T-helper 1 cell (primary cell): ENCODE results near the gene SLC30A10.
"Not testable (repeated sequence)": the region's sequence is repeated elsewhere in the genome, so short reads cannot be mapped to it uniquely, and the experiment has no call there.

Source experiments
- DNase-seq, 5 donors: peaks; one replicate each; pipeline ENCODE4 v3.0.0-alpha.2; 2012 to 2020

Gene SLC30A10

DNA sequence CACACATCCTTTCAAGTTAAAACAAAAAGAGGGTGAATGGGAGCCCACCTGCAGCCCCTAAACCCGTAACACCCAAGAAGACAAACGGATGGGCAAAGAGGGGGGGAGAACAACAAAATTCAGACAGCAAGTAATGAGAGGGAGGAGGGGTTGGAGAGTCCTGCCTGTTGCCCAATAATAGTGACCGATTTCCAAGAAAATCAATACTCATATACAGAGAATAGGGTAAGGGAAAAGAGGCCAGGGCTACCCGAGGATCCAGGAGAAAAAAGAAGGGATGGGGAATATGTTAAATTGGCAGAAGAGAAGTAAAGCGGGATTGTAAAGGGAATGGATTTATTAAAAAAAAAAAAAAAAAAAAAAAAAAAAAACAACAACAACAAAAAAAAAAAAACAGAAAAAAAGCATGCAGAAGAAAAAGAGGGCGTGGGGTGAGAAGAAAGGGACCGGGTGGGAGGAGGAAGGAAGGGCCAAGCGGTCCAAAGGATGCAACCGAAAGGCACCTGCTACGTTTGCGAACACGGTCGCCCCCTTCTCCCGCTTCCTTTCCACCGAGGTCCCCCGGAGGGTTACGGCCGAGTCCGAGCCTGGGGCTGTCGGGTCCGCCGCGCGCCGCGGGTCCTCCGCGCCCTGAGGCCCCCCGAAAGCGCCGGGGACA is 930 bp downstream of the SLC30A10 start:
- DNase-seq = no peak

DNA sequence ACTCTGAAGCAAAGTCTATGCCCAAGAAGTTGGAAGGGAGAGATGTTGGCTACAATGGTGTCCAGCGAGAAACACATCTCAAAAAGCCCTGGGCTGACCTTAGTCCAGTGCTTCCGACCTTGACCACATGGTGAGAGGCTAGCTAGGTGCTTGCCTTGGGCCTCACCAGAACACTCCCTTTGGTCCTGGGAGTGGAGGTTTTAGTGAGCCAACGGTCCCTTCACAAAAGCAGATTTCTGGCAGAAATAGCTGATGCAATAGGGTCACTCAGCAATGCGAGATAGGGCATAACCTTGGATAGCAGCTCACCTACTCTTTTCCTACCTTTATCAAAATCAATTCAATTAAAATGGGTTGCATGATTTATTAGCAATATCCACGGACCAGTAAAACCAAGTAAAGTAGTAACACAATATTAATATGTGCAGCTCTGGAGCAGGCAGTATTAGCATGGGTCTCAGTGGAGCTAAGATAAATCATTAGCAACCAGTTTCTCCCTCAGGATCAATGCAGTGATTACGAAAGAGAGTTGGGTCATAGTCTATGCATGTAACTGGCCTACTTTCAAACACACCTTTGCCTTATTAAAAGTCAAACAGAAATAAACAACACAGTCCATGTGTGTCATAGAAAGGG is 1.9 kb downstream of the SLC30A10 start:
- DNase-seq = no peak

DNA sequence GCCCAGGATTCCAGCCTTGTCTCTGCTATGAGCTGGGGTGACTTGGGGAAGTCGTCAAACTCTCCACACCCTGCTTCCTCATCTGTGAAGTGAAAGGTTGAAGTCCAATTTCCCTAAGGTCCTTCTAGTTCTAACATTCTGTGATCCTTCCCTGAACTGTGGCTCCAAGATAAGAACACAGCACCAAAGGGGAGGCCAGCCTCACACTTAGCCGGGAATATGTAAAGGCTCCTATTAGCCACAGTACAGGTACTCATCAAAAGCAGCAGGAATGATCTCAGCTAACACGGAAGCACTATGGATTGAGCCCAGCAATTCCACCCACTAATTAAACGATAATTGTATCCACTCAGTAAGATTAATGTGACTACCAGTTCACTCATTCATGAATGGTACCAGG is 4.0 kb downstream of the SLC30A10 start:
- DNase-seq = no peak

DNA sequence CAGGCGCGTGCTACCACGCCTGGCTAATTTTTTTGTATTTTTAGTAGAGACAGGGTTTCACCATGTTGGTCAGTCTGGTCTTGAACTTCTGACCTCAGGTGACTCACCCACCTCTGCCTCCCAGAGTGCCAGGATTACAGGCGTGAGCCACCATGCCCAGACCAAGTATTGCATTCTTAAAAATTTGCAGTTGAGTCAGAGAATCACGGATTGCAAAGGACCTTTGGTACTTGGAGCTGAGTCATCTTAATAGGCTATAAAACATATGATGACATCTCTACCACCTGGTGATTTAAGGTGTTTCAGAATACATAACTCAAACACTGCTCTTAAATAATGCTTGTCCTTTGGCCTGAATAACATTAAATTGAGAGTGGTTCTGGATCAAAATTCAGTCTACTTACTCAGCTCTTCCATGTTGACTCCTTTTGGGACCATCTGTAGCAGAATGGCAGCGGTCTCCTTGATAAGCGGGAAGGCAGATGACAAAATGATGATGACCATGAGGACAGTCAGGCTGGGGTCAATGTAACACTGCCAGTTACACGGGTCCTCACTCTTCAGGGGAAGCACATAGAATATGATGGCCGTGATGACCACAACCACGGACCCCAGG is 10.4 kb downstream of the SLC30A10 start:
- no peak for DNase-seq

DNA sequence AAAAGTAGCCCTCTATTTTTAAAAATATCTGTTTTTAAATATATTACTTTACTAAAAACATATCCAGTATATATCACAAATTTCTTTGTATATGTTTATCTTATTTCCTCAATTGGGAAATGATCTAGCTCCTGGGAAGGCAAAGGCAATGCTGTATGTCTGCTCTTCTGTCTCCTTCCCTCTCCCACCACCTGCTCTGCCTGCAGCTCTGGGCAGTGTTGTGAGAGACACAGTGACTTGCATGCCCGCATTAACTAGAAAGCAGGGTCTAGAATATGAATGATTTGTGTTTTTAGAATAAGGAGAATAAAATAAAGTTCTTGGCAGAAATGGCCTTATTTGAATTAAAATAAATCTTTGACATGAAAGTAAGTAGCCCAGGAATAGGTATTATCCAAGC is 11.1 kb downstream of the SLC30A10 start:
- no peak for DNase-seq

DNA sequence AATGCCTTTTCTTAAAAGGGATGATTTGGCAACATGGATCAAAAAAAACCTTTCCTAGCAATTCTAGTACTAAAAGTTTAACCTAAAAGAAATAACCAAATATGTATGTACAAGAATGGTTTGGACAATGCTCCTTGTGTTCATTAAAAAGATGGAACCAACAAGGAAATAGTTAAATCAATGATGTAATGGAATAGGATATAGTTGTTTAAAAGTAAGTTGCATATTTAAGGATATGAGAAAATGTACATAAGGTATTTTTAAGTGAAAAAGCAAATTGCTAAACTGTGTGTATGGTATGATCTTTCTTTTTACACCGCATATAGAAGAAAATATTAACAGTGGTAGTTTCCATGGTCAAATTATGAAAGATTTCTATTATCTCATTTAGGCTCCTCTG is 12.1 kb downstream of the SLC30A10 start:
- DNase-seq = no peak

DNA sequence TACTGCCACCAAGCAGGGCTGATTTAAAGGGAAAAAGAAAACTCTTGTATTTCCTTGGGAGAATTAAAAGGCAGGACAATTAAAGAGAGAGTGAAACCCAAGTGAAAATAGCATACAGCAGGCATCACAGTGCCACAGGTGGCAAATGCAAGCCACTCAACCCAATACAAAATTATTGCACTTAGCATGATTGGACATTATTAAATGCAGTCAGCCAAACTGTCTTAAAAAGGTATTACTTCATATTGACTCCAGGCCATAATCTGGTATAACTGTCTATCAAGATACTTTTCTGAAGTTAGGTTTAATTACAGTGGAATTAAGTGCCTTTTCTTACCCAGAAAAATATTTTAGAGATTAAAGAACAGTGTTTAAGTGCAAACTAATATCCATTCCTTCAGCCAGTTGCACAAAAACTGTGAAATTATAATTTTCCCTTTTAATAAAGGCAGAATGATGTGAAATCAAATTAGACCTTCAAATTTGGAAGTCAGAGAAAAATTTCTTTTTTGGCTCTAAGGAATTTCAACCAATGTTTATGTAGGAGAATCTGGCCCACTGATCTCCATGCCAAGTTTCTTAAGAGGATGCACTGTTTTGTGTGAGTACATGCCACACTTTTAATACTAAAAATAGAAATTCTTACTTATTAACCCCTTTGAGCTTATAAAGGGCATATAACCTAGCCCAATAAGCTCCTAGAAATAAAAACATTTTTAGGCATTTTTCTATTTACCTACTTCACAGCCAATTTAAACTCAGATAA is 15.2 kb downstream of the SLC30A10 start:
- no peak for DNase-seq

DNA sequence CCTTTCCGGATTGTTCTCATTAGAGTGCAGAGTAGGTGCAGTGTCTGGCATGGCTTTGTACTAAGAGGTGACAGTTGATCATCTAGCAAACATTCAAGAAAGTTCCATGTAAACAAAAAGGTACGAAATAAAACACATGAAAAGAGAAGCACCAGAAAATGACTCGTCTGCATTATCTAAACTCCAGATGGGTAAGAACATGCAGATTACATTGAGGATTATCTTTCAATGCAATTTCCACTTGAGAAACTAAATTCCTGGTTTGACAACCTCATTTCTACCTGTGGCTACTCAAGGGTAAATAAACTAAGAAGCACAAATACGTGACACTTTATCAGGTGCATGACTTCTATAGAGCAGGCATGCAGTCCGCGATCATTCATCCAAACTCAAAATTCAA is 17.6 kb downstream of the SLC30A10 start:
- no peak for DNase-seq

DNA sequence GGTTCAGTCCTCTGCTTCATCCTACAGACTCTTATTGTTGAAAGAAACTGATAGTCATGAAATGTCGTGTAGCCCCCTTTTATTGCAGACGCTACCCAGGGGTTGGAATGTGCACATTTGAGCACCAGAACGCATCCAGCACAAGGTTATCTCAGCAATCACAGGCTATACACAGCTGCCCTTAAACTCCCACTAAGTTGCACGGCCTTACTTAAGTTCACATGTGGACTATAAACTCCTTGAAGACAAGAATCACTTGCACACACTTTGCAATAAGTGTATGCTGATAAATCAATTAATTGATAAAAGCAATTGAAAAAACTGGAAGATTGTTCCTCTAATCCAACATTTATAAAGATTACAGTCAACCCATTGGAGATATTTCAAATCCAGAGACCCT is 18.9 kb downstream of the SLC30A10 start:
- no peak for DNase-seq

DNA sequence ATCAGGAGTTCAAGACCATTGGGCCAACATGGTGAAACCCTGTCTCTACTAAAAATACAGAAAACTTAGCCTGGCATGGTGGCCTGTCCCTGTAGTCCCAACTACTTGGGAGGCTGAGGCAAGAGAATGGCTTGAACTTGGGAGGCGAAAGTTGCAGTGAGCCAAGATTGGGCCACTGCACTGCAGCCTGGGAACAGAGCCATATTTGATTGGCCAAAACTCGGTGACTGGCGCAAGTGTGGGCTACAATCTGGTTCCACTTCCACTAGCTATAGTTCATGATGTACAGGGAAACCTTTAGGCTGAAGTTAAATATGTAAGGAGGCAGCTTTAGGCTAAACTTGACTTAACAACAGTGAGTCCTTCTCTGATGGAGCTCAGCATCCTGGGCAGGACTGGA is 20.2 kb downstream of the SLC30A10 start:
- no peak for DNase-seq

DNA sequence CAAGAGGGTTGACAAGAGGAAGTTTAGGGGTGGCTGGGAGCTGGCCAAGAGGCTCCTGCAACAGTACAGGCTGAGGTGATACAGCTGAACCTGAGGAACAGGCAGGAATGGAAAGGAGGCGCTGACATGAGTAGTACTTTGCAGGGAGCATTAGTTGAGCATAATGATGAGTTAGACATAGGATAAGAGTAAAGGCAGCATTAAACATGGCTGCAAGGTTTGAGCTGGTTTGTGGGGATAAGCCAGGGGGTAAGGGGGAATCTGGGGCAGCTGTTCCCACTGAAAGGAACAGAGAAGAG is 20.6 kb downstream of the SLC30A10 start:
- DNase-seq = no peak

DNA sequence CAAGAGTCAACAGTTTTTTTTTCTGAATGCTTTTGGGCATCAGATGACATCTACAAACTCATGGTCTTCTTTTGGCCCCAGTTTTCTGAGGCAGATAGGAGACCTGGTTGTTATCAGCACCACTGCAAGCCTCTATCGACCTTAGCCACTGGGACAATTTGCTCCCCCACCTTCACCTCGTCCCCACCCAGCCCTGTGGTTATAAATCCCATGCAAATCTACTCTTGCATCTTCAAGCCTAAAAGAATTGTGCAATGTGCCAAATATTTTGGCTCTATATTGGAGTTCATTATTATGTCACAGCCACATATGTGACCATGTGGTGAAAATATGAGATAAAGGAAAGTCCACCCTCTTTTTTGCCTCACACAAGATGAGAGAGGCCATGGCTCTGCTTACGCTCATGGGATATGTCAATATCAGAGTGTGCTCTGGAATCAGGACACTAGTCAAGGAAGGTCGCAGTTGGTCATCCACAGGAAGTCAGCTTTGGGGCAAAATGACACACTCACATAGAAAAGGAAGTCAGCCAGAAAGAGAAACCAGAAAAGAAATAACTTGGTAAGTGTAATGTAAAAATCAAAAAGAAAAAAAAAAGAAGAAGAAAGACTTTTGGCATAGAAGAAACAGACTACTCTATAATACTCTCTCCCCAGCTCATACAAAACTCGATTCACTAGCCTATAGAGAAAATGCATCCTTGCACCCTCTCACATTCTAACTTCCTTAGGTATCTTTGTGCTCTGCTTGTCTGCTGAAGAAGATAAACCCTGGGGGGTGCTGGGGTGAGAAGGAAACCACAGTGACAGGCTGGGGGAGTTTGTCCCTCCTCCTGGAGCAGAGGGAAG is 21.2 kb downstream of the SLC30A10 start:
- no peak for DNase-seq

DNA sequence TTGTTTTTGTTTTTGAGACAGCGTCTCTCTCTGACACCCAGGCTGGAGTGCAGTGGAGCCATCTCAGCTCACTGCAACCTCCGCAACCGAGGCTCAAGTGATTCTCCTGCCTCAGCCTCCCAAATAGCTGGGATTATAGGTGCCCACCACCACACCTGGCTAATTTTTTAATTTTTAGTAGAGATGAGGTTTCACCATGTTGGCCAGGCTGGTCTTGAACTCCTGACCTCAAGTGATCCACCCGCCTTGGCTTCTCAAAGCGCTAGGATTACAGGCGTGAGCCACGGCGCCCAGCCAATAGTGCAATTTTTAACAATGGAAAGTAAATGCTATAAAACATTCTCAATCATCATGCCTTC is 21.8 kb downstream of the SLC30A10 start:
- DNase-seq = not testable (repeated sequence)

DNA sequence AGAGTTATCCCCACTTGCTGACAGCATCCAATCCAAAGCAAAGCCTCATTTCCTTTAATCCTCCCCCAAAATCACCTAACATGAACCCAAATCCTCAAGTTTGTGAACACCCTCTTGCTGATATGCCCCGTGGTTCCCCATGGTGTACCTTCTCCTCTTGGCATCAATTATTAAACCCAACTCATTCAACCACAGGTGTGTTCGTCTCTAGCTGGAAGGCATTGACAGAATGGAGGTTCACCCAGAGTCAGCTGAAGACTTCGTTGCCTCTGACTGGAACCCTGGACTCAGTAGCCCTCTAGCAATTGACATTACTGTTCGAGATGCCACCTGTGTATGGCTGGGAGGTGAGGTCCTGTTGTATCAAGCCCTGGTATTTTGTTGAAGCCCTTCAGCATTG is 22.8 kb downstream of the SLC30A10 start:
- no peak for DNase-seq

DNA sequence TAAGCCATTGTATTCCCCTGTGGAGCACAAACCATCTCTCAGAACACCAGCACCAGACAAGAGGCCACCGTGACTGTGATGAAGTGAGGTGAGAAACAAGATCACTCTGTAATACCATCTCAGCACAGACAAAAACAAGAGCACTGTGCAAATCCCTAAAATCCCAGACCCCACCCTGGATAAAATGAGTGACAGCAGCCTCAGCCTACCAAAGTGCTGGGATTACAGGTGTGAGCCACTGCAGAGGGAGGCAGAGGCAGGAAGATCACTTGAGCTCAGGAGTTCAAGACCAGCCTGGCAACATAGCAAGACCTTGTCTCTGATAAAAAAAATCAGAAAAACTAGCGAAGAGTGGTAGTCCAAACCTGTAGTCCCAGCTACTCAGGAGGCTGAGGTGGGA is 23.4 kb downstream of the SLC30A10 start:
- no peak for DNase-seq

DNA sequence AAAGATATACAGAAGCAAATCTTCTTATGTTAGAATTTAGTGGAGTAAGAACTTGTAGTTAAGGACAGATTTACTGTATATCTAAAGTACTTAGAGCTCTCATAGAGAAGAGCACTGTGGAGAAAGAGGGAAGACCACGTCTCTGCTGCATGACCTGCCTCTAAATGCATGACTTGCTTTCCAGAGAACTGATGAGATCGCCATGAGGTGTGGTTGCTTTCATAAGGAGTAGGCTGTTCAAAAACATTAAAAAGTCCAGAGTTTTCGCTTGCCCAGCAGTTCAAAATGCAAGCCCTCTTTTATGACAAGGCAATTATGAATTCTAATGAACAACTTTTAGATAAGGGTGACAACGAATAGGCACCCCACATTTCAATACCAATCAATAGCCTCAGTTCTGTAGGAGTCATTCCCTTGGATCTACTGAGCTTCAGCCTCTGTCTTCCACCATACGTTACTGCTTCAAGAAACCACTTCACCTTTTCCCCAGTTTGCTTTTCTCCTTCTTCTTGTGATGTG is 24.9 kb downstream of the SLC30A10 start:
- DNase-seq = no peak

DNA sequence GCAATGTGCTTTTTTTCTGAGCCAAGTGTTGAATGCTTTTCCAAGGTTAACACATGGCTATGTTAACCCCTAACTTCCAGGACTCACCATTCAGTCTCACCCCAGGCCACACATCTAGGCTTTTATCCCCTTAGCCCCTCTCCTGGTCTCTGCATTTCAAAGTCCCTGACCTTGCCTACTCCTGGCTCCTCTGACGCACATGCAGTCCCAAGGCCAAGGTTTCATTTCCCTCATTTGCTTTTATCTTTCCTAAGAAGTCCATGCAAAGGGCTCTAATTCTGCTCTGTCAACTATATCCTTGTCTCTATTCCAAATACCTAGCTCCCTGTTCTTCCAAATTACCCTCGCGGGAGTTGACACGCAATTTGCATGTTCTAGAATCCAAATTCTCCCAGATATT is 25.4 kb downstream of the SLC30A10 start:
- DNase-seq = no peak

DNA sequence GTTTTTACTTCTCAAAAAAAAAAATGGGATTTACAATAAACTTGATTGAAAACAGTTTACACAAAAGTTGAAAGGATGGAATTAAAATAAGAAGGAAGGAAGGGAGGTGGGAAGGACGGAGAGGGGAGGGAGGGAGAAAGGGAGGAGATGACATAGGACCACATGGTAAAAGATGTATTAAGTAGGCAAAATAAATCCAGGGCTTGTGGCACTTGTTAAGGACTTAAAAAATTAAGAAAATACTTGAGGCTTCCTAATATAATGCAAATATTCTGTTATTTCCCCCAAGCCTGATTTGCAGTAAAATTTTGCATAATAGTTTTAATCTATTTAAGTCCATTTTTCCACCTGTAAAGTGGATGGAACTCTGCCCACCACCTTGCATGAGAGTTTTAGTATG is 27.5 kb downstream of the SLC30A10 start:
- no peak for DNase-seq

DNA sequence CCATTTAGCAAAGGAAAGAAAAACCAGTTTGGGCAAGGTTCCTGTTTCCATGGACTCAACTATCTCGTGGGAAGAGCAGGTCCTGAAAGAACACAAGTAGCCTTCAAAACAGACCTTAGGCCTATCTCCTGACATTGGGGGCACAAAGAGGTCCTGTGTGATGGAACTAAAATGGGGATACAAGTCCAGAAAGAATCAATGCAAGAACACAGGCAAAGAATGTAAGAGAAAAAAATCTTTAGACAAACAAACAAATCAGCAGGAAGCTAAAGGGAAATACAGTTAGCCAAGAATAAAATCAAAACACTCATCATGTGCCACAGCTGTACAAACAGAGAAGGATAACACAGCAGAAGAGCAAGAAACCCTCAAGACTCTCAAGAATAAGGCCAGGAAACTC is 28.2 kb downstream of the SLC30A10 start:
- no peak for DNase-seq

DNA sequence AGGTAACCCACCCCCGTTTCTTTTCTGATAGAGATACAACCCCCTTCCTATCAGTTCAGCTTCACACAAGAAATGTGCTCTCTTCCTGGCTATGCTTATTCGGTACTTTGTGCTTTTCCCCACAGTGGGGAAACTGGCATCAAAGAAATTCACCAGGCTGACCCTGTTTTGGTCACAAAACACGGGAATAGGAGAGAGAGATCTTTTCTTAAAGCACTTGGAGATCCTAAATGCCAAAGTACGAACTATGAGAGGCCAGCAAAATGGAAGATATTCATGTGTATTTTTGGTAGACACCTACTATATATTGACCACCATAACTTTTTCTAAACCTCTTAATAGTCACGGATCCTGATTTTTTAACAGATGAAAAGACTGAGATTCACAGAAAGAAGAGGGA is 30.0 kb downstream of the SLC30A10 start:
- no peak for DNase-seq

DNA sequence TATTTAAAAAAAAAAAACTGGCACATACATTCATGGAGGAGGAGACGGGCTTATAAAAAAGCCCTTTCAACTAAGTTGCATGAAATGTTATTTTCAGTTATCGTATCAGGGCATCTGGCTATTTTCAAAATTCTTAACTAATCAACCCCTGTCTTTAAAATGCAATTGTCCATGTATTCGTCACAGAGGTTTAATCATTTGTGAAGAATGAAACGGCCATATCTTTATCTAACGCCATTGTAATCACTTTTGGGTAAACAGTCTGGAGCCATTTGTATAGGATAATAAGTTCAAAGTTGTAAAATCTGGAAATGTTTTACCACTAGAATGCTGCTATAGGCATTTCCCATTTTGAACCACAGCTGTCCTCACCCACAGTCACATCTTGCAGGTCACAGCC is 30.4 kb downstream of the SLC30A10 start:
- DNase-seq = no peak

DNA sequence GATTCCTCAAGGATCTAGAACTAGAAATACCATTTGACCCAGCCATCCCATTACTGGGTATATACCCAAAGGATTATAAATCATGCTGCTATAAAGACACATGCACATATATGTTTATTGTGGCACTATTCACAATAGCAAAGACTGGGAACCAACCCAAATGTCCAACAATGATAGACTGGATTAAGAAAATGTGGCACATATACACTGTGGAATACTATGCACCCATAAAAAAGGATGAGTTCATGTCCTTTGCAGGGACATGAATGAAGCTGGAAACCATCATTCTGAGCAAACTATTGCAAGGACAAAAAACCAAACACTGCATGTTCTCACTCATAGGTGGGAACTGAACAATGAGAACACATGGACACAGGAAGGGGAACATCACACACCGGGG is 36.1 kb downstream of the SLC30A10 start:
- not testable (repeated sequence) for DNase-seq

DNA sequence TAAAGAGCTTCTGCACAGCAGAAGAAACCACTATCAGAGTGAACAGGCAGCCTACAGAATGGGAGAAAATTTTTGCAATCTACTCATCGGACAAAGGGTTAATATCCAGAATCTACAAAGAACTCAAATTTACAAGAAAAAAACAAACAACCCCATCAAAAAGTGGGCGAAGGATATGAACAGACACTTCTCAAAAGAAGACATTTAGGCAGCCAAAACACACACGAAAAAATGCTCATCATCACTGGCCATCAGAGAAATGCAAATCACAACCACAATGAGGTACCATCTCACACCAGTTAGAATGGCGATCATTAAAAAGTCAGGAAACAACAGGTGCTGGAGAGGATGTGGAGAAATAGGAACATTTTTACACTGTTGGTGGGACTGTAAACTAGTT is 36.5 kb downstream of the SLC30A10 start:
- DNase-seq = not testable (repeated sequence)
